HG02571 (cell line): ENCODE data around the gene TUBB1.
A peak's percentile ranks its signal among the peaks of the same experiment; 100 is the strongest.
"Not testable (repeated sequence)": the region's sequence is repeated elsewhere in the genome, so short reads cannot be mapped to it uniquely, and the experiment has no call there.

Experiments used
- ATAC-seq: cut with Tn5 transposase; IDR thresholded peaks from one replicate; pipeline ENCODE4 v1.9.1; 2021; ENCODE audit warnings: mild to moderate bottlenecking, moderate library complexity; ENCODE audit not compliant: unreplicated experiment

The TUBB1 gene

GRCh38 chr20:59019217-59019616 lies at the start of gene TUBB1:
Gene TUBB1 (plus strand): TSS chr20:59019429. CDS start chr20:59019523, 94 bp downstream.
- ATAC-seq, result no peak

GRCh38 chr20:58969439-58969838 lies 49.8 kb upstream of the TUBB1 start:
- no peak for ATAC-seq

- ATAC-seq, result no peak
These were observed 49.1 kb upstream of the TUBB1 start for GRCh38 chr20:58970146-58970545.

- no peak for ATAC-seq
These were observed 47.8 kb upstream of the TUBB1 start for GRCh38 chr20:58971429-58971828.

- no peak for ATAC-seq
These were observed 46.0 kb upstream of the TUBB1 start for GRCh38 chr20:58973179-58973578.

- ATAC-seq, result no peak
These were observed 45.4 kb upstream of the TUBB1 start for GRCh38 chr20:58973866-58974265.

GRCh38 chr20:58975353-58975752 lies 43.9 kb upstream of the TUBB1 start:
- no peak for ATAC-seq

GRCh38 chr20:58976061-58976730 lies 43.0 kb upstream of the TUBB1 start:
- ATAC-seq, result no peak

- no peak for ATAC-seq
These were observed 40.7 kb upstream of the TUBB1 start for GRCh38 chr20:58978351-58979190.

GRCh38 chr20:58980711-58981627 lies 38.3 kb upstream of the TUBB1 start, which contains the start of gene NELFCD:
Gene NELFCD (plus strand): TSS chr20:58981256. CDS start chr20:58981310, 54 bp downstream.
- ATAC-seq, result peak; percentile 66

- no peak for ATAC-seq
These were observed 37.4 kb upstream of the TUBB1 start for GRCh38 chr20:58981628-58982364.

- ATAC-seq, result no peak
These were observed 36.7 kb upstream of the TUBB1 start for GRCh38 chr20:58982406-58983114.

GRCh38 chr20:58983115-58983468 lies 36.1 kb upstream of the TUBB1 start:
- ATAC-seq, result not testable (repeated sequence)

GRCh38 chr20:58984691-58985090 lies 34.5 kb upstream of the TUBB1 start:
- no peak for ATAC-seq

- ATAC-seq, result no peak
These were observed 33.6 kb upstream of the TUBB1 start for GRCh38 chr20:58985656-58986055.

GRCh38 chr20:58986286-58986967 lies 32.8 kb upstream of the TUBB1 start:
- no peak for ATAC-seq

GRCh38 chr20:58986968-58987517 lies 32.2 kb upstream of the TUBB1 start:
- no peak for ATAC-seq

- ATAC-seq, result no peak
These were observed 31.3 kb upstream of the TUBB1 start for GRCh38 chr20:58987790-58988564.
